Stimulated activated CD4-positive, alpha-beta T cell treated with anti-CD3 and anti-CD28 coated beads, Interleukin-4, amount 100 ng/mL, for 48 hours (primary cell): ENCODE data around the gene TPST2.

Experiments used
- DNase-seq, 2 donors: peaks; one replicate each; pipeline ENCODE4 v3.0.0-alpha.2; 2020; ENCODE audit warnings: low read depth in 2 of 2

Gene TPST2

DNA sequence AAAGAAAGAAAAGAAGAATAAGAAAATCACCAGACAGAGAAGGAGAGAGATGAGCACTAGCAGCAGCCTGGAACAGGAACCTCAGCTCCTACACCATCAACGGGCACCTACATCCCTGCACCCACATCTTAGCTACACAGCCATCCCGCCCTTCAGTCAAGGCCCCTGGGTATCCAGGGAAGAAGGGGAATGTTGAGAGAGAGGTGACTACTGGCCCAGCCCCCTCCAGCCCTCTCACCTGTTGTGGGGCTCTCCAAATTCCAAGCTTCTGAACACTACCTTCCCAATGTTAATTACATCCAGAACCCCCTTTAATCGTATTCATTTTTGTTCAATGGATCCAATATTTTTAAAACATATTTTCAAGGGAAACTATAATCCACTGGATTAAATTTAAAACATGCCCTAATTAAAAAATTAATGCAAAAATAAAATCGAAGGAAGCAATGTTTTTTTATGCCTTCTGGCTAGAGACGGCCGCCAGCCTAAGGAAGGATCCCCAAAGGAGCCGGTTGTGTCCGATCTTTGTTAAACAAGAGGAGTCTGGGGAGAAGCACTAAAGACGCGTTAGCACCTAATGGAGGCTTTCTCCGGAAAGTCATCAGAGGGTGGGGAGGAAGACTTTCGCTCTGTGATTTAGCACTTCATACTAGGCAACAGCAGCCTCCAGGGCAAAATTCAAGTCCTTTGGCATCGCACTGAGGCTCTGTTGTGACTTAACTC is 9.5 kb downstream of the TPST2 start:
- DNase-seq = no peak

DNA sequence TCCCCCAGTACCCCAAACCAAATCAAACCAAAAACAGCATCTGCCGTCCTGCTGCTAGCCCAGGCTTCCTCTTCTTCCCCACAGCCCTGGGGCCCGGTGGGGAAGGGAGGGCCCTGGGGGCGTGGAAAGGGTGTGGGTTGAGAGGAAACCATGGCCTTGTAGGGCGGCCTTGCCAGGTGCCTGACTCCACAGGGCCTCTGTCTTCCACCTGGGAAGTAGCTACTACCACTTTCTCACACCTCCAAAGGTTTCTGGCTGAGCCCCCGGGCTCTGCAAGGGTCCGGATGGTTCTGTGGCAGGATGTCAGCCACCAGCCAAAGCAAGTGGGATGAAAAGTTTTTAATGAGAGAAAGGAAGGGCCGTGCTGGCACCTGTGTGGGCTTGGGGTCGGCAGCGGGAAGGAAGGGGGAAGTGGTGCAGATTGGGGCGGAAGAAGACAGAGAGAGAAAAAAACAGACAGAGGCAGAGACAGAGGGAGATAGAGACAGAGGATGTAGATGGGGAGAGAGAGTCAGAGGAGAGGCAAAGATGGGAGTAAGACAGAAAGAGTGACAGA is 10.5 kb downstream of the TPST2 start:
- DNase-seq = peak in 1 of 2 donors; percentile 39

DNA sequence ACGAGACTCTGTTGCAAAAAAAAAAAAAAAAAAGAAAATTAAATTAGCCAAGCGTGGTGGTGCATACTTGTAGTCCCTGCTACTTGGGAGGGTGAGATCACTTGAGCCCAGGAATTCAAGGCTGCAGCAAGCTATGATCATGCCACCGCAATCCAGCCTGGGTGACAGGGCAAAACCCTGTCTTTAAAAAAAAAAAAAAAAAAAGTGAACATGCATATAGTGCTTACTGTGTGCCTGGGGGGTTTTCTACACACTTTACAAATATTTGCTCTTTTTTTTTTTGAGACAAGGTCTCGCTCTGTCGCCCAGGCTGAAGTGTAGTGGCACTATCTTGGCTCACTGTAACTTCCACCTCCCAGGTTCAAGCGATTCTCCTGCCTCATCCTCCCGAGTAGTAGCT is 12.9 kb downstream of the TPST2 start:
- no peak for DNase-seq

DNA sequence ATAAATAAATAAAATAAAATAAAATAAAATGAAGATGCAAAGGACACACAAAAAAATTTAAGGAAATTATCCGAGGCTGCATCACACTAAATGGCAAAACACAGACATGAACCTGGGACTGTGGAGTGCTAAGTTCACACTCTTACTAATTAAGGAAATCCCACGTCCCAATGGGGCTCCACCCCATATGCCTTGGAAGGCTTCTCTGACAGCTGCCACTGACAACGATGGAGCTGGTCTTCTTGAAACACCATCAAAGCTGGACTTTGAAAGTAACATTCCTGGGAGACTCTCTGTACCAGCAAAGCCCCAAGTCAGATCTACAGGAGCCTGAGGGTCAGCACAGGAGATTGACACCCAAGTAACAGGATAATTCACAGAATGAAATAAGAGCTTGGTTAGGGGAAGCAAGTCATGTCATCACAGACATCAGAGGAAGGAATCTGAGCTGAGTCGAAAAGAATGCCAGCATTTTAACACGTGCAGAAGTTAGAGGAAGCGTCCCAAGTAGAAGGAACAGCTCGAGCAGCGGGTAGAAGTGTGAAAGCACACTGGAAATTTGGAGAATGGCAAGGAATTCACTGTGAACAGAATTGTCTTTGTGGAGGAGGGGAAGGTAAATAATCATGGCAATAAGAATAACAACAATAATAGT is 13.8 kb downstream of the TPST2 start:
- DNase-seq = no peak

DNA sequence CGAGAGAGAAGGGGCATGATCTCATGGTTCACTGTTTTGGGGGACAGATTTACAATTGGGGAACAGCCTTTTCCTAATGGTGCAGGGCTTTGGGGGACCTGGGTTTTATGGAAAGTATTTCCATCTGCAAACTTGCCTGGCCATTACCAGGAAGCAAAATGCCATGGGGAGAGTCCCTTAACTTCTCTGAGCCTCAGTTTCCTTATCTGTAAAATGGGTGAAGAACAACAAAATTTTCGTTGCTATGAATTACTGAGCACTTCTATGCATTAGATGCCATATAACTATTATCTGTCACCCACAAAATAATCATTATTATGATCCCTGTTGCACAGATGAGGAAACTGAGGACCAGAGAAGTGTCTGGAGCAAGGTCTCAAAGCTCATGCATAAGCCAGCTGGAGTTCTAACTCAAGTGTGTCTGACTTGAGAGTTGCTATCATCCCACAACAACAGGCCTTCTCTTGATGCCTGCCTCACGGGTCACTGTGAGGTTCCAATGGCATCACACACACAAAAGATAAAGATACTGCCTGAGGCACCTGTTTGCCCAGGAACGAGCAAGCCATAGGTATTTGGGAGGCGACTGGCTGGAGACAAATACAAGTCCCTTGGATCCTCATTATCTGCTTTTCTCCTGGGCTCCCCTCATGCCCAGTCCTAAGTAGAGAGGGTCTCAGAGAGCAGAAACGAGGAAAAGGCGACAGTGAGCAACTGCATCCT is 15.8 kb downstream of the TPST2 start:
- DNase-seq = no peak

DNA sequence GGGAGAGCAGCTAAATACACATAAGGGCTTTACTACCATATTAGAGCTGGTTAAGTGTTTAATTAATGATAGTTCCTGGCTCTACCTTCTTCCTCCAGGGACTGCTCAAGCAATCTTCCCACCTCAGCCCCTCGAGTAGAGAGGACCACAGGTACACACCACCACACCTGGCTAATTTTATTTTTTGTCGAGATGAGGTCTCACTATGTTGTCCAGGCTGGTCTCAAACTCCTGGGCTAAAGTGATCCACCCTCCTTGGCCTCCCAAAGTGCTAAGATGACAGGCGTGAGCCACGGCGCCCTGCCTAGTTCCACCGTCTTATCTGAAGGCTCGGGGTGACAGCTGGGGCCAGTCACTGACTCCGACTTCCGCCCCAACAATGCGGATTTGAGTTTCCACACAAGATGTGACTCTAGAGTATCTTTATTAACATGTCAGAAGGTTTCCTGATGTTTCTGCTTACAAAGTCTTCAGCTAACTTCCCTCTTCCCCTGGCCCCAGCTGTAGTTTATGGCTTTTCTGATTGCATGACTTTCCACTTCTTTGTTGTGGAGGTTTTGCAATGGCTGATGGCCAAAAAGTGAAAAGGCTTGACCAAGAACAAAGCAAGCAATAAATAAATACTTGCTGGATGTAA is 16.8 kb downstream of the TPST2 start:
- DNase-seq = no peak

DNA sequence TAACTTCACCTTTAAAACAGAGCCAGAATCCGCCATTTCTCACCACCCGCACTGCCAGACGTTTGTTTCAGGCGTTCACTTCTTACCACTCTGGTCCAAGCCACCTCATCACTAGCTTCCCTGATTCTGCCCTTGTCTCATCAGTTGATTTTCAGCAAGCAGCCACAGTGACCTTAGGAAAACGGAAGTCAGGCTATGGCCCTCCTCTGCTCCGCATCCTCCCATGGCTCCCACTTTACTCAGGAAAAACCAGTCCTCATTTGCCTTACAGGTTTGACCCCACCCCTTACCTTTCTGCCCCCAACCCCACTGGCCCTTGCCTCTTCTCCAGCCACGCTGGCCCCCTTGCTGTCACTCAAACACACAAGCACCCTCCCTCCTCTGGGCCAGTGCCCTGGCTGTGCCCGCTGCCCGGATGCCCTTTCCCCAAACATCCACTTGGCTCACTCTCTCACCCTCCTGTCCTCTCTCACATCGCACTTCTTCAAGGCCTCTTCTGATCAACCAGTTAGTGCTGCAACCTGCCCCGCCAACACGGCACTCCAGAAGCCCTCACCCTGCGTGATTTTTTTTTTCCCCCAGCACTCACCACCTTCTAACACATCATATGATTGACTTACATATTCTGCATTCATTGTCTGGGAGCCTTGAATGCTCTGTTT is 18.9 kb downstream of the TPST2 start:
- DNase-seq = no peak

DNA sequence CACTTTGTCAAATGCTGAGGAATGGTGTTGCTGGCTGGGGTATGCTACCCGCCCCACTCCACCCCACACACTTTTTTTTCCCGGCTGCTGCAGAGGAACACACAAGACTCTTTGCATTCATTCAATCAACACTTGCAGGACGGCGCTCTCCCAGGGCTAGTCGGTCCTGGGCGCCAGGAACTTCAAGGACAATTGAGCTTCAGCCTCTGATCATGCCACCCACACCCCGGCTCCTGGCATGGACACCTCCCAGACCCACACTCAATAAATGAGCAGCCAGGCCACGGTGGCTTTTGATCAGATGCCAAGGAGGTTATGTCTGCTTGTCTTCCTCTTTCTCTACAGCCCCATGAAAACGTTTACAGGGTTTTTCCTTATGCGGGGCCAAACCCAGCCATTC is 19.8 kb downstream of the TPST2 start:
- DNase-seq = no peak

DNA sequence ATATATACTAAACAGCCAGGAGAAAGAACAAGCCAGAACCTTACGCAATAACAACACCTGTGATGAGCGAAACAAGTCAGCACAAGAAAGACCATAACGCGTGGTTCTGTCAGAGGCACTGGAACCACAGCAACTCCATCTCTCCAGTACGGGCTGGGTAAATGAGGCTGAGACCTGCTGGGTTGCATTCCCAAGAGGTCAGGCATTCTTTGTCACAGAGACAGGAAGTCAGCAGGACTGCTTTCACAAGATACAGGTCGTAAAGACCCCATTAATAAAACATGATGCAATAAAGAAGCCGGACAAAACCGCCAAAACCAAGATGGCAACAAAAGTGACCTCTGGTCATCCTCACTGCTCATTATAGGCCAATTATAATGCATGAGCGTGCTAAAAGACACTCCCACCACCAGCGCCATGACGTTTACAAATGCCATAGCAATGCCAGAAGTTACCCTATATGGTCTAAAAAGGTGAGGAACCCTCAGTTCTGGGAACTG is 21.7 kb downstream of the TPST2 start:
- no peak for DNase-seq

DNA sequence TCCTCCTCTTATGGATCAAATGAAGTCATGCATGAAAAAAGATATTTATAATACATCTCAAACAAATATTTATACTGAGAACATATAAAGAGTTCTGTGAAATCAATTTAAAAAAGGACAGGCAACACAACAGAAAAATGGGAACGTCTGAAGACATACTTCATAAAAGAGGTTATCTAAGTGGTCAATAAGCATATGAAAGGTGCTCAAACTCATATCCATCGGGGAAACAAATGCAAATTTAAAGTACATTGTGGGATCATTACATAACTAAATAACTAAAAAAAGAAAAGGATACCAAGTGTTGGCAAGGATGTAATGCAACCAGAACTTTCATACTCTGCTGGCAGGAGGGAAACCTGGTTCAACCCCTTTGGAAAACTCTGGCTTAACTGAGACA is 22.3 kb downstream of the TPST2 start:
- no peak for DNase-seq

DNA sequence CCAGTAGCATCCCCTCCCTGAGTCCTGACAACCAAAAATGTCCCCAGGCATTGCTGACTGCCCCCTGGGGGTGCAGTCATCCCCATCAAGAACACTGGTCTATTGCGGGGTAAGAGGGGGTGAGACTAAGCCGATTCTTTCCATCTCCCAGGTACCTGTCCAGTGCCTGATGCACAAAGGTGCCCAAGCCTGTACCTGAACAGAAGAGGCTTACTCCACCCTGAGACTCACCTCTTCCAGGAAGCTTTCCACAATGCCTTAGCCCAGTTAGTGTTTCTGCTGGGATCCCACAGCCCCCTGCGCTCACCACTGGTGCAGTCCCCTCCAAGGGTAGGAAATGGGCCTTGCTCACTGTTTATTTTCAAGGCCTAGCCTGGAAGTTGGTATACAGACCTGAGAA is 22.9 kb downstream of the TPST2 start:
- DNase-seq = no peak

DNA sequence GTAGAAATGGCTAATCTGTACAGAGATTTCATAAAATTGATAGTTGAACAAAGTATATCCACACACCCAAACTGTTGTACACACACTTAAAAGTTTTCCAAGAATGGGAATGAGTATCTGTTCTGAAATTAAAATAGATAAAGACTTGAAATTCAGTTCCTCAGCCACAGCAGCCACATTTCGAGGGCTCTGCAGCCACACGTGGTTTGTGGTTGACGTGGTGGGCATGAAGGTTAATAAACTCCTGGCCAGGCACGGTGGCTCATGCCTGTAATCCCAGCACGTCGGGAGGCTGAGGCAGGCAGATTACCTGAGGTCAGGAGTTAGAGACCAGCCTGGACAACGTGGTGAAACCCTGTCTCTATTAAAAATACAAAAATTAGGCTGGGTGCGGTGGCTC is 24.0 kb downstream of the TPST2 start:
- DNase-seq = no peak

DNA sequence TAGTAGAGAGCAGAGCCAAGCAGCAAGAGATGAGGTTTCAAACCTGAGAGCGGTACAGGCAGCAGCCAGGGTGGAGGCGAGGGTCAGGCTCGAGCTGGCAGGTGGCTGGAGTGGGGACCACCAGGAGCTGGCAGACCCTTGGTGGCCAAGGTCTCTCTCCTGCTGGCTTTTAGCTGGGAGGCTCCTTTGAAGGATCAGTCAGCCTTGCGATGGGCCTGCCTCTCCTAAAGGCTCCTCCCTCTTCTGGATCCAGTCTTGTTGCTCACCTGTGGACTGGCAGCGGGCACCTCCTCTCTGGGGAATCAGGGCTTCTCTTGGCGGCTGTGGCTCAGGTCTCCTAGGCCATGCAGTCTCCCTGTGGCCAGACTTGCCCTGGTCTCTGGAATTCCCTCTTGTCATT is 24.8 kb downstream of the TPST2 start:
- DNase-seq = no peak

DNA sequence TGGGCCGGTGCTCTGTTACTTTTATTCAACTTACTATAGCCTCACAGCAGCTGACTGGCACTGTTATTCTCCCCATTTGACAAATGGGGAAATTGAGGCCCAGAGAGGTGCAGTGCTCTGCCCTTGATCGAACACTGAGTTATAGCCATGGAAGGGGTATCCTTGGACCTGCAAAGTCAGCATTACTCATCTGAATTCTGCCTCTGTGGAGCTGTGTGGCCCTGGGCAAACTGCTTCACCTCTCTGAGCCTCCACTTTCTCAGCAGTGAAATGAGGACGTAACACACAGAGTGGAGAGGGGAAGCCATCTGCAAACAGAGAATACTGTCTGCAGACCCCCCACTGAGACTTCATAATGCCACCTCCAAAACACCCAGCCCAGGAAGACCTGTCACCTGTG is 25.3 kb downstream of the TPST2 start:
- no peak for DNase-seq

DNA sequence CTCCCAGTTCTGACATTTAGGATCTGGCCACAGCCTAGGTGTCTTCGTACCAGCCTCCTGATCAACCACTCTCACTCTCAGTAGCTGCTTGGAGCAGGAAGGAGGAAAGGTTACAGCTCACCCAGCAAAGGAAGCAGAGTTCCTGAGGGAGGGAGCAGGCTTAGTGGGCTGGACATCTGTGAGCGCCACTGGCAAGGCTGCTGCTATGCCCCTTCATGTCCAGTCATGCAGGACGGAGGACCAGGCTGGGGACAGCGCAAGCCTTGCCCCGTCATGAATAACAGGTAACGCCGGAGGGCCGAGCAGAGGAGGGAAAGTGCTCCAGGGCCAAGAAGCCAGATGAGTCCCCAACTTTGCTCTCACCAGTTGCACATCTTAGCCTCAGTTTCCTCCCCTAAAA is 25.8 kb downstream of the TPST2 start:
- DNase-seq = no peak

DNA sequence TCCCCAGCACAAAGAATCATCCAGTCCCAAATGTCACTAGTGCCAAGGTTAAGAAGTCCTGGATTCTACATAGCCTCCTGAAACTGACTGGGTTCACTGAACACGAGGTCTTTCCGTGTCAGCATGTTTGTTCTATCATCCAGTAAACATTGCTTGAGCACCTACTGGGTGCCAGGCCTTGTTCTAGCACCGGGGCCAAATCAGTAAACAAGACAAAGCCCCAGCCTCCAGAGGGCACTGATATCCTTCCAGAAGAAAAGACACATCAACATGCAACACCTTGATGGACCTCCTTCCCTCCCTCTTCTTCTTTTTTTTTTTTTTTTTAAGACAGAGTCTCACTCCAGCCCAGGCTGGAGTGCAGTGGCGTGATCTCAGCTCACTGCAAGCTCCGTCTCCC is 26.9 kb downstream of the TPST2 start:
- DNase-seq = no peak

DNA sequence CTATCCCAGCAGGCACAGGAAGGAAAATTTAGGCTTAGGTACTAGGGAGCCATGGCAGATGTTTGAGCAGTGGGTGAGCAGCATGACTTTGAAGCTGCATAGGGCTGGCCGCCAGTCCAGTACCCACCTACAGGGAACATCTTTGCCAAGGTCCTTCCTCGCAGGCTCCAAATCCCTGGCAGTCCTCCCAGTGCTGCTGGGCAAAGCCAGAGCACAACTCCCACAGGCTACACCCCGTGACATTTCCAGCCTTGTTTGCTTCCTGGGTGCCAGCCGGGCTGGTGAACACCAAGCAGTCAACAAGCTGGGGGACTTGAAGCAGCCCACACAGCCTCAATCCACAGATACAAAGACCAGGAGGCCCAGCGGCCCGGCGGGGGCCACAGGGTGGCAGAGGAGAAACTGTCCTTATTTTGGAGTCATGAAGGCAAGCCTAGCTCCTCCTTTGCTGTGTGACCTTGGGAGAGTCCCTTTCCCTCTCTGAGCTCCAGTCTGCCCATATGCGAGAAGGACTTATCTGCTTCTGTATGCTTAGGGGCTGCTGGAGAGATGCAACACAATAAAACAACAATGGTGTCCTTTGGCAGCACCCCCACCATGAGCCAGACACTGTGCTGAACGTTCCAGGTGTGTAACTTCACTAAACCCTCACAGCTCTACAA is 28.0 kb downstream of the TPST2 start:
- DNase-seq = no peak

DNA sequence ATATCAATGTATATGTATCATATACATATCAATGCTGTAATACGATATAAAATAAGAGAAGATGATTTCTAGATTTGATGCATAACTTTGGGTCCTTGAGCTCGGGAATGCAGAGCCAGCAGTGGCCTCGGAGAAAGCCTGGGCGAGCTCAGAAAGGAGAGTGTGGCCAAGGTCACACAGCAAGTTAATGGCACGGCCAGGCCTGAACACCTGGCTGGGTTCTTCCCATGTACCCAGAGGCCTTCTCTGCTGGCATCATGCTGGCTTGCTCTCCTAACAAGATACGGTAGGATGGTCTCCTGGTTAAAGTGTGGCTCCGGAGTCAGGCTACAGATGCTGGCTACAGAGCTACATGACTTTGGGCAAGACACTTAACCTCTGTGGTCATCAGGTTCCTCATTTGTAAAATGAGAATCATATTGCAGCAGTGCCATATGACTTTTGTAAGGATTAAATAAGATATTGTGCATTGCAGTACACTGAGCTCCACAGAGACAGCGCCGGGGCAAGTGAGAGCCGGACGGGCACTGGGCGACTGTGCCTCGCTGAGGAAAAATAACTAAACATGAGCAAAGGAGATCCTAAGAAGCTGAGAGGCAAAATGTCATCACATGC is 29.9 kb downstream of the TPST2 start:
- no peak for DNase-seq

DNA sequence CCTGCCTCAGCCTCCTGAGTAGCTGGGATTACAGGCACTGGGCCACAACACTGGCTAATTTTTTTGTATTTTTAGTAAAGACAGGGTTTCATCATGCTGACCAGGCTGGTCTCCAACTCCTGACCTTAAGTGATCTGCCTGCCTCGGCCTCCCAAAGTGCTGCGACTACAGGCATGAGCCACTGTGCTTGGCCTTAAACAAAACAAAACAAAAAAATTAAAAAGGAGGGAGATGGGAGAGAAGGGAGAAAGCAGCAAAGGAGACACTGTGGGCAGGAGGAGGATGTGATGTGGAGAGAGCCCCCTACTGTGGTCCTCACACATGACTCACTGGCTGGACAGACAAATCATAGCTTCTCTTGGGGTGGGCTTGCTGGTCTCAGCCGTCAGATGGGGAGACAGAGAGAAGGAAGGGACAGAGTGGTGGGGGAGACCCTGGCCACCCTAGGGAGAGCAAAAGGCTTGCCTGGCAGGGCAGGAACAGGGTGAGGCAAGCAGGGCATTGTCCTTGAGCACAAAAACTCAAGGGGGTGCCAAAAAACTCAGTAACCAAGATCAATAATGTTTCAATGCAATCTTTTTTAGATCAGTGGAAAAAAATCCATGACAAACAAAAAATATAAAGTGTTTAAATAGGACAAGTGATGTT is 31.6 kb downstream of the TPST2 start:
- DNase-seq = no peak

DNA sequence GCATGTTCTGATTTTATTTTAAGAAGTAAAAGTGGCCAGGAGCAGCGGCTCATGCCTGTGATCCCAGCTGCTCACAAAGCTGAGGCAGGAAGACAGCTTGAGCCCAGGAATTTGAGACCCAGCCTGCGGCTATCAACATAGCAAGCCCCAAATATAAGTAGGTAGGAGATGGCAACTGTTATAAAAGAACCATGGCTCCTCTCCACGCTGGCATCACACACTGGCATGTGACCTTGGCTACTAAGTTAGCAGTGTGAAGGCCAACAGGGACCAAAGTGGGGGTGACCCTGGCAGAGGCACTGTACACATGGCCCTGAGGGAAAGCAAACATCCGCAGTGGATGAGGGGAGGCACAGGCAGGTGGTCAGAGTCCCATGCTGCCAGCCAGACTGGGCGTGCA is 33.0 kb downstream of the TPST2 start:
- DNase-seq = no peak
